Hematopoietic multipotent progenitor cell treated with erythropoietin and hydrocortisone succinate and interleukin-3 and kit ligand, for 6 days (in vitro differentiated cells): Measurements from ENCODE around the gene SLC29A4.
"Not testable (repeated sequence)": the region's sequence is repeated elsewhere in the genome, so short reads cannot be mapped to it uniquely, and the experiment has no call there.

Experiments used
- DNase-seq: peaks from one replicate; pipeline ENCODE4 v3.0.0-alpha.2; 2015

The SLC29A4 gene

DNA sequence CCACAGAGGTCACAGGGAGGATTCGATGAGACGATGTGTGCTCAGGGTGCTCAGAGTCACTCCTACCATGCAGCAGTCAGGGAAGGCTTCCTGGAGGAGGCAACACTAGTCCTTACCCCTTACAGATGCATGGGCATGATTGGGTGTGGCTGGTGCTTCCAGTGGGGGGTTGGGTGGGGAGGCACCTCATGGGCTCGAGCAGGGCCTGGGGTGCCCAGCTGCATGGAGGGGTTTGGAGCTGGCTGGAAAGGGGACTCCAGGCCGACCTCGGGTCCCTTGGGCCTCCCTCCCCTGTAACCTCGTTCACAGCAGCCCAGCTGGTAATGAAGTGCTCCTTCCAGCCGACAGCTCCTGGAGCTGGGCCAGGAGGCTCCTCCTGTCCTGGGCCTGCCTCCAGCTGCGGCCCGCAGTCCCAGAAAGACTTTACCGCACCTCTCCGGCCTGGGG is 7.7 kb upstream of the SLC29A4 start:
- not testable (repeated sequence) for DNase-seq

GRCh38 chr7:5275510-5275909 is 7.2 kb upstream of the SLC29A4 start:
- DNase-seq, result not testable (repeated sequence)

GRCh38 chr7:5276123-5276522 is 6.6 kb upstream of the SLC29A4 start:
- DNase-seq, result not testable (repeated sequence)

DNA sequence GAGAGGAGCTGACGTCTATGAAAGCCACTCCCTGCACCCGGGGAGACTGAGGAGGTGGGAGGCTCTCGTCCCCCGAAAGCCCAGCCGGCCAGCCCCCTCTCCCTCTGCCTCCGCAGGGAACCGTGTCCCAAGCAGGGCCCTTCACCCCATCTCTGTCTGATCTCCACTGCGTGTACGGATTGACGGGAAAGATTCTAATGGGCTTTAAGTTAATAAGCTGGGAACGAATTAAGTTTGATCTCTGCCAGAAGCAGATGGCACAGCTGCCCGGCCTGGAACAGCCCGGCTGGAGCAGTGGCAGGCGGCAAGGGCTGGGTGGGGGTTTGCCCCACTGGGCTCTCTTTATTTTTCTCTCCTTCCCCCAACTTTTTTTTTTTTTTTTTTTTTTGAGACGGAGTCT is 6.1 kb upstream of the SLC29A4 start:
- no peak for DNase-seq

- no peak for DNase-seq
Observed at GRCh38 chr7:5278766-5279165, 4.0 kb upstream of the SLC29A4 start.

GRCh38 chr7:5279734-5280133 is 3.0 kb upstream of the SLC29A4 start:
- DNase-seq, result no peak

GRCh38 chr7:5281598-5282500 is 894 bp upstream of the SLC29A4 start:
- DNase-seq, result not testable (repeated sequence)

GRCh38 chr7:5283421-5284303 is 919 bp downstream of the SLC29A4 start:
- no peak for DNase-seq

DNA sequence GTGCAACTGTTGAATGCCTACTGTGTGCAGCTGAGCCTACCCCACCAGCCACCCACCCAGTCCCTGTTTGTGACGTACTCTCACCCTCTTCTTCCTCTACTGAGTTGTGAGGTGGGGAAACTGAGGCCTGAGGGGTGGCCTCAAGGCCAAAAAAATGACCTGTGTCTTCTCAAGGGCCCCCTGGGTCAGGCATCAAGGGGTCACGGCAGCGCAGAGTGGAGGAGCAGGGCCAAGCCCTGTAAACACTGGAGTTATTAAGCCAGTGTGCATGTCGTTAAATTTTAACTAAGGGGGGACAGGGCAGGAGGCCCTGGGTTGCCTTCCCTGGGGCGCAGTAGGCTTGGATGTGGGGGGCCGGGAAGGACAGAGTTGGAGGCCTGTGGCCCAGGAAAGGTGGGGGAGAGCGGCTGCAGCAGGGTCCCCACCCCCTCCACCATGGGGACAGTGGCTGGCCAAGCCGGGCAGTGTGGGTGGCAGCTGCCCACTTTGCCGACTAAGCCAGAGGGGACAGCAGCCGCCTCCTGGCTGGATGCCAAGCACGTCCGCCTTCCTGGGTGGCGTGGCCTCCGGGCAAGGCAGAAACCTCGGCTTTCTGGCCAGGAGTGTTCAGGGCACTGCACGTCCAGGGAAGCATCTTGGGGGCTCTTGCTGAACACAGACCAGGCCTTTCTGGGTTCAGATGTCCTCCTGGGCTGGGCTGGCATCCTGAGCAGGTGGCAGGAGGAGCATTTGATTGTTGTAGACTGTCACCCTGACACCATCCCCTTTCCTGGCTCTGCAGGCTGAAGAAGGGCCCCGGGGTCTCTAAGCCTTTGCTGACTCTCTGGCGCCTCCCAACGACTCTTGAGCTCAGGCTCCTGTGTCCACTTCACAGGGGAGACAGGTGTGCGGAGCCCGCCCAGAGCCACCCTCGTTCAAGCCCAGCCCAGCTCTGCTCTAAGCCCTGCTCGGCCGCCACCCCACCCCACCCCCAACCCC is 1.9 kb downstream of the SLC29A4 start:
- DNase-seq, result peak; percentile 74

DNA sequence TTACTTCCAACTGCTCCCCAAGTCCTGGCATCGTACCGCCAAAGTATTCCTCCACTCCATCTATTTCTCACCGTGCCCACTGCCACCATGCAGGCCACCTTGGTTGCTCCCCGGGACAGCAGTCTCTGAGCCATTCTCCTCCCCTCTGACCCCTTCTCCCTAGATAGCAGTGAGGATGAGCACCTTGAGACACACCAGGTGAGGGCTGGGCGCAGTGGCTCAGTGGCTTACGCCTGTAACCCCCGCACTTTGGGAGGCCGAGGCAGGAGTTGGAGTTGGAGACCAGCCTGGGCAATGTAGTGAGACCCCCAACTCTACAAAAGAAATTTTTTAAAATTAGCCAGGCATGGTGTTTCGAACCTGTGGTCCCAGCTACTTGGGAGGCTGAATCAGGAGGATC is 4.2 kb downstream of the SLC29A4 start:
- DNase-seq, result no peak

- DNase-seq, result not testable (repeated sequence)
Observed at GRCh38 chr7:5287373-5287772, 4.6 kb downstream of the SLC29A4 start.

- no peak for DNase-seq
Observed at GRCh38 chr7:5287802-5288201, 5.1 kb downstream of the SLC29A4 start.

DNA sequence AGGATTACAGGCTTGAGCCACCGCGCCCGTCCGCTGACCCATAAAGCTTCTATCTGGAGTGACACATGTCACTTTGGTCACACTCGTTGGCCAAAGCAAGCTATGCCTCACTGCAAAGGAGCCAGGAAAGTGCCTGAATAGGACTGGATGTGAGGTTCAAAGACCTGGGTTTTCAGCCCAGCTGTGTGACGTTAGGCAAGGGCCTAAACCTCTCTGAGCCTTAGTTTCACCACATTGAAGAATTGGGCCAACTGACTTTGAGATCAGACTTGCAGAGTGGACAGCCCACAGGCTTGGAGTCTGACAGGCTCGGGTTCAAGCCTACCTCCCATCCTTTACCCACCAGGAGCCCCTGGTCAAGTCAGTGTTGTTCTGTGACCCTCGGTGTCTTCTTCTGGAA is 5.8 kb downstream of the SLC29A4 start:
- not testable (repeated sequence) for DNase-seq

GRCh38 chr7:5289355-5289754 is 6.6 kb downstream of the SLC29A4 start:
- DNase-seq, result no peak

GRCh38 chr7:5291301-5291700 is 8.6 kb downstream of the SLC29A4 start:
- no peak for DNase-seq

DNA sequence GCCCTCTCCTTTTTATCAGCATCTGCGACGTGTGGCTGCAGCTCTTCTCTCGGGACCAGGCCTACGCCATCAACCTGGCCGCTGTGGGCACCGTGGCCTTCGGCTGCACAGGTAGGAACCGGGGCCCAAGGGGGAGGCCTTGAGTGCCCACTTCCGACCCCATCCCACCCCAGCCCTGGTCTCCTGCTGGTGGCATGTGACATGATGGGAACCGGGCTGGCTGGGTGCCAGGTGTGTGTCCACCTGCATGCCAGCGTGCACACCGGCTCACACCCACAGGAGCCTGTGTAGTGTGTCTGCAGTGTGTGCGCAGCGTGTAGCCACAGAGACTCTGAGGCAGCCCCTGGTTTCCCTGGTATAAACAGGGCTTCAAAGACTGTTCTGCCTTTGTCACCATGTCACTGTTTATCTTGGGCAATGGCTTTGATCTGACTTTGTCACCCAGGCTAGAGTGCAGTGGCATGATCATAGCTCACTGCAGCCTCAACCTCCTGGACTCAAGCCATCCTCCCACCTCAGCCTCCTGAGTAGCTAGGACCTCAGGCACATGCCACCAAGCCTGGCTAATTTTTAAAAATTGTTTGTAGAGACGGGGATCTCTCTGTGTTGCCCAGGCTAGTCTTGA is 9.1 kb downstream of the SLC29A4 start:
- not testable (repeated sequence) for DNase-seq

DNA sequence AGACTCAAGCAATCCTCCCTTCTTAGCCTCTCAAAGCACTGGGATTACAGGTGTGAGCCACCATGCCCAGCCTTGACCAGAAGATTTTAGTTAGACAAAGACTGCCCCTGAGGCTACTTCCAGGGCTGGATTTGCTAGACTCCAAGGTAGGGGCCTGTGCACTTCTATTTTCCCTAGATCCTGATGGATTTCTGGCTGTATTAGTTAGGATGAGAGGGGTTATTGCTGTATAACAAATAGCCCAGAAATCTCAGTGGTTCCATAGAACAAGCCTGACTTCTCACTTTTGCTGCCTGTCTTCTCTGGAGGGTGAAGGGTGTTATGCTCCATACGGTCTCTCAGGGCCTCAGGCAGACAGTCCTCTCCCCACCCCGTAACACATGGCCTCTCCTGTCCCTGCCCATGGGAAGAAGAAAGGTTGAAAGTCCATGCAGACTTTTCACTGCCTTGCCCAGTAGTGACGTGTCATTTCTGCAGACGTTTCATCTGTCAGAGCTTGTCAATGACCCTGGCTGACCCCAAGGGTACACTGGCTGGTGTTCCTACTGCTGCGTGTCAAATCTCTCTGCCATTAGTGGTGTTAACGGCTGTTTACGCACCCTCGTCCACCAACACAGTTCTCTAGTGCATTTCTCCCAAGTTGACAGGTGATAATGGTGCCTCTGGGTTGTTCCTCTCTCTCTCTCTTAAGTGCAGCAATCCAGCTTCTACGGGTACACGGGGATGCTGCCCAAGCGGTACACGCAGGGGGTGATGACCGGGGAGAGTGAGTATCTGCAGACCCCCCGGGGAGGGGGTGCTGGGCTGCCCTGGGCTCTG is 11.6 kb downstream of the SLC29A4 start:
- no peak for DNase-seq

- DNase-seq, result no peak
Observed at GRCh38 chr7:5295039-5296014, 12.6 kb downstream of the SLC29A4 start.

- DNase-seq, result peak; percentile 68
Observed at GRCh38 chr7:5296015-5296610, 13.4 kb downstream of the SLC29A4 start.
